Activated CD4-positive, alpha-beta memory T cell treated with anti-CD3 and anti-CD28 coated beads for 36 hours (primary cell): ENCODE measurements around the gene LRRC56. TPM values are rescaled to one million over a fixed set of nuclear protein-coding genes. Genes with fewer than 3 reads are reported as not detected.

Experiments used
- CTCF ChIA-PET: fragments of 350-600 bp; sonication (Branson Sonifier 250); formaldehyde crosslinking; loops from one replicate; lab custom pipeline; 2021; ENCODE audit warnings: antibody characterized with exemption, inconsistent platforms; lab: Charles Lee
- POLR2A ChIA-PET: fragments of 350-600 bp; sonication (Branson Sonifier 250); formaldehyde crosslinking; loops from one replicate; lab custom pipeline; 2021; ENCODE audit warnings: antibody characterized with exemption; lab: Charles Lee
- DNase-seq: peaks from one replicate; pipeline ENCODE4 v3.0.0-alpha.2; 2020
- H3K27ac Mint-ChIP-seq: one replicate; pipeline ENCODE4 v1.8.0; 2021; ENCODE audit warnings: mixed read lengths
- H3K27me3 Mint-ChIP-seq: one replicate; pipeline ENCODE4 v1.8.0; 2021; ENCODE audit warnings: mixed read lengths
- H3K36me3 Mint-ChIP-seq: one replicate; pipeline ENCODE4 v1.8.0; 2021; ENCODE audit warnings: mixed read lengths
- H3K4me1 Mint-ChIP-seq: one replicate; pipeline ENCODE4 v1.8.0; 2021; ENCODE audit warnings: low read depth, mixed read lengths
- H3K4me3 Mint-ChIP-seq: one replicate; pipeline ENCODE4 v1.8.0; 2021; ENCODE audit warnings: mild to moderate bottlenecking, mixed read lengths
- H3K9me3 Mint-ChIP-seq: one replicate; pipeline ENCODE4 v1.8.0; 2021; ENCODE audit warnings: mixed read lengths
- intact Hi-C: fragments of 100-400 bp; cut with micrococcal nuclease; formaldehyde crosslinking; loops from one replicate; pipeline ENCODE4 v1.15.1; 2023
- total RNA-seq, 2 experiments: library from RNA; stranded (reverse); gene quantifications; one replicate each; pipeline ENCODE4 v1.2.3, GENCODE V29; 2021

Gene LRRC56
- total RNA-seq, 2 experiments from 2014 or later: 1.3 to 1.6 TPM

DNA sequence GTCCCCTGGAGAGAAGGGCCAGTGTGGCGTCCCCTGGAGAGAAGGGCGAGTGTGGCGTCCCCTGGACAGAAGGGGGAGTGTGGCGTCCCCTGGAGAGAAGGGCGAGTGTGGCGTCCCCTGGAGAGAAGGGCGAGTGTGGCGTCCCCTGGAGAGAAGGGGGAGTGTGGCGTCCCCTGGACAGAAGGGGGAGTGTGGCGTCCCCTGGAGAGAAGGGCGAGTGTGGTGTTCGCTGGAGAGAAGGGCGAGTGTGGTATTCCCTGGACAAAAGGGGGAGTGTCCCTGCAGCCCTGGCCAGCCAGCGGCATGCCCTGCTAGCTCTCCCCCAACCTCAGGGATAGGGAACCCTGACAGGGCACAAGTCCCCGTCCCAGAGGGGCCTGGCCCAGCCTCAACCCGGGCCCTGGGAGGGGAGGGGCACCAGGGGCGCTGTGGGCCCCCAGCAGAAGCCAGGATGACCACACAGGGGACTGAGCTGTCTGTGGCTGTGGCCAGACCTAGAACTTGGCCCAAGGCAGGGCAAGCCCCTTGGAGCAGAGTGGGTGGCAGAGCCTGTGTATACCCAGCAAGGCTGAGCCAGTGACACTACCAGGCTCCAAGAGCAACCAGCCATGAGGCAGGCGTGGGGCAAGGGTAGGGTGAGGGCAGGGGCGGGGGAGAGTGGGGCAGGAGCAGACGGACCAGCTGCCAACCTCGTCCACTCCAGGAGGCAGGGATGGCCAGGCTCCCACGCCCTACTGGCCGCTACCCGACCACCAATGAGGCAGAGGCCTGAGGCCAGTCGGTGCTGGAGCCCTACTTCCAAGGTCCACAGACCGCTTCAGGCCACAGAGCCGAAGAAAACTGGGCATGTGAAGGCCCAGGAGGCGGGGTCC is 6.1 kb upstream of the LRRC56 start:
- POLR2A ChIA-PET: no interaction called here

GRCh38 chr11:531919-532526 is 5.3 kb upstream of the LRRC56 start:
- peaks cover 2% of the 10 kb centered on the region for H3K4me1 Mint-ChIP-seq

More for the DNA sequence above, 6.1 kb upstream of the LRRC56 start:
- peaks cover 2% of the 10 kb centered on the region for H3K4me1 Mint-ChIP-seq
- CTCF ChIA-PET: interaction anchor here (0.6 kb wide), 1 partner anchor 12 kb away, joined by 3 read pairs; no protein-coding TSS in a partner anchor
- no peaks in the 10 kb centered on the region for H3K9me3 Mint-ChIP-seq
- no peaks in the 10 kb centered on the region for H3K27me3 Mint-ChIP-seq
- DNase-seq: no peak
- peaks cover 5% of the 10 kb centered on the region for H3K36me3 Mint-ChIP-seq
- intact Hi-C loops: no loop called here
- no peak overlapping the region for H3K27ac Mint-ChIP-seq
- no peak overlapping the region for H3K4me3 Mint-ChIP-seq

DNA sequence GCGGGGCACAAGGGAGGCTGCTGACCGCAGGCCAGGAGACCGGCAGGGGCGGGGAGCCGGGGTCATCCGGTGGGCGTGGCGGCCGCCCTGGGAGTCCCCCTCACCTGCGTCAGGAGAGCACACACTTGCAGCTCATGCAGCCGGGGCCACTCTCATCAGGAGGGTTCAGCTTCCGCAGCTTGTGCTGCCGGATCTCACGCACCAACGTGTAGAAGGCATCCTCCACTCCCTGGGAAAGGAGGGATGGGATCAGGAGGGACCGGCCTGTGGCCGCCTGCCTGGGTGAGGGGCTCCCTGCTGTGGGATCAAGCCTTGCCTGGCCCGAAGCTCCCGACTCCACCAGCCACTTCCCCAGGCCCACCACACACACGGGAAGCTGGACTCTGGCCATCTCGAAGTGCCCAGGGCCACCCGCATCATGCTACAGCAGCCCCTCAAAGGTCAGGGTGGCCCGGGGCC is 4.8 kb upstream of the LRRC56 start:
- Mint-ChIP-seq H3K4me3 (no peak overlapping the region), H3K9me3 (no peaks in the 10 kb centered on the region), H3K36me3 (peaks cover 5% of the 10 kb centered on the region), H3K27ac (no peak overlapping the region), H3K4me1 (peaks cover 2% of the 10 kb centered on the region), H3K27me3 (no peaks in the 10 kb centered on the region)
- DNase-seq: no peak
- ChIA-PET POLR2A (interaction anchor here (1.0 kb wide), 1 partner anchor 43 kb away, joined by 3 read pairs; no protein-coding TSS in a partner anchor), CTCF (interaction anchor here (1.1 to 1.4 kb wide), 2 partner anchors 10 to 13 kb away, joined by 3 to 4 read pairs; no protein-coding TSS in a partner anchor)
- intact Hi-C loops: no loop called here

More at GRCh38 chr11:531919-532526, 5.3 kb upstream of the LRRC56 start:
- Mint-ChIP-seq H3K27ac (no peak overlapping the region), H3K36me3 (peaks cover 5% of the 10 kb centered on the region), H3K9me3 (no peaks in the 10 kb centered on the region), H3K27me3 (no peaks in the 10 kb centered on the region), H3K4me3 (no peak overlapping the region)
- no peak for DNase-seq
- intact Hi-C loops: no loop called here
- ChIA-PET POLR2A (no interaction called here), CTCF (interaction anchor here (1.4 kb wide), 1 partner anchor 13 kb away, joined by 3 read pairs; no protein-coding TSS in a partner anchor)

GRCh38 chr11:532986-533585 is 4.2 kb upstream of the LRRC56 start:
- CTCF ChIA-PET: interaction anchor here (1.1 to 1.4 kb wide), 2 partner anchors 11 to 14 kb away, joined by 3 to 4 read pairs; no protein-coding TSS in a partner anchor
- intact Hi-C loops: no loop called here

DNA sequence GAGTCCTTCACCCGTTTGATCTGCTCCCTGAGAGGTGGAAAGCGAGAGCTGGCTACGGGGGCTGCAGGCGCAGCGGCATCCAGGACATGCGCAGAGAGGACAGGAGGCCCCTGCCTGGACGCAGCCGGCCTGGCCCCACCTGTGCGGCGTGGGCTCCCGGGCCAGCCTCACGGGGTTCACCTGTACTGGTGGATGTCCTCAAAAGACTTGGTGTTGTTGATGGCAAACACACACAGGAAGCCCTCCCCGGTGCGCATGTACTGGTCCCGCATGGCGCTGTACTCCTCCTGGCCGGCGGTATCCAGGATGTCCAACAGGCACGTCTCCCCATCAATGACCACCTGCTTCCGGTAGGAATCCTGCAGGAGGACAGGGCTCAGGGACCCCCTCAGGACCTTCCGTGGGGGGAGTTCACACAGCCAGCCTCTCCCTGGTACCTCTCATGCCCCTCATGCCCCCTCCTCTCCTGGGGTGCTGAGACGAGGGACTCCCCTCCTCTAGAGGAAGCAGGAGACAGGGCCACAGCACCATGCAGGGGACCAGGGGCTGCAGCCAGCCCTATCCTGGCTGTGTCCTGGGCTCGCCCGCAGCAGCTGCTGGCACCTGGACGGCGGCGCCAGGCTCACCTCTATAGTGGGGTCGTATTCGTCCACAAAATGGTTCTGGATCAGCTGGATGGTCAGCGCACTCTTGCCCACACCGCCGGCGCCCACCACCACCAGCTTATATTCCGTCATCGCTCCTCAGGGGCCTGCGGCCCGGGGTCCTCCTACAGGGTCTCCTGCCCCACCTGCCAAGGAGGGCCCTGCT is 3.5 kb upstream of the LRRC56 start:
- Mint-ChIP-seq H3K4me1 (peaks cover 9% of the 10 kb centered on the region), H3K36me3 (peaks cover 5% of the 10 kb centered on the region), H3K27me3 (no peaks in the 10 kb centered on the region), H3K27ac (no peak overlapping the region), H3K4me3 (no peak overlapping the region), H3K9me3 (no peaks in the 10 kb centered on the region)
- POLR2A ChIA-PET: interaction anchor here (0.5 kb wide), 1 partner anchor 14 kb away, joined by 3 read pairs; no protein-coding TSS in a partner anchor
- DNase-seq: no peak
- CTCF ChIA-PET: interaction anchor here (1.1 to 1.3 kb wide), 2 partner anchors 11 to 190 kb away, joined by 4 to 5 read pairs; no protein-coding TSS in a partner anchor
- intact Hi-C loops: no loop called here

More at GRCh38 chr11:532986-533585, 4.2 kb upstream of the LRRC56 start:
- Mint-ChIP-seq H3K4me3 (no peak overlapping the region), H3K27me3 (no peaks in the 10 kb centered on the region), H3K36me3 (peaks cover 5% of the 10 kb centered on the region), H3K4me1 (peaks cover 6% of the 10 kb centered on the region), H3K27ac (no peak overlapping the region), H3K9me3 (no peaks in the 10 kb centered on the region)
- DNase-seq: no peak
- POLR2A ChIA-PET: interaction anchor here (0.5 to 1.0 kb wide), 2 partner anchors 13 to 43 kb away, joined by 3 read pairs; no protein-coding TSS in a partner anchor

DNA sequence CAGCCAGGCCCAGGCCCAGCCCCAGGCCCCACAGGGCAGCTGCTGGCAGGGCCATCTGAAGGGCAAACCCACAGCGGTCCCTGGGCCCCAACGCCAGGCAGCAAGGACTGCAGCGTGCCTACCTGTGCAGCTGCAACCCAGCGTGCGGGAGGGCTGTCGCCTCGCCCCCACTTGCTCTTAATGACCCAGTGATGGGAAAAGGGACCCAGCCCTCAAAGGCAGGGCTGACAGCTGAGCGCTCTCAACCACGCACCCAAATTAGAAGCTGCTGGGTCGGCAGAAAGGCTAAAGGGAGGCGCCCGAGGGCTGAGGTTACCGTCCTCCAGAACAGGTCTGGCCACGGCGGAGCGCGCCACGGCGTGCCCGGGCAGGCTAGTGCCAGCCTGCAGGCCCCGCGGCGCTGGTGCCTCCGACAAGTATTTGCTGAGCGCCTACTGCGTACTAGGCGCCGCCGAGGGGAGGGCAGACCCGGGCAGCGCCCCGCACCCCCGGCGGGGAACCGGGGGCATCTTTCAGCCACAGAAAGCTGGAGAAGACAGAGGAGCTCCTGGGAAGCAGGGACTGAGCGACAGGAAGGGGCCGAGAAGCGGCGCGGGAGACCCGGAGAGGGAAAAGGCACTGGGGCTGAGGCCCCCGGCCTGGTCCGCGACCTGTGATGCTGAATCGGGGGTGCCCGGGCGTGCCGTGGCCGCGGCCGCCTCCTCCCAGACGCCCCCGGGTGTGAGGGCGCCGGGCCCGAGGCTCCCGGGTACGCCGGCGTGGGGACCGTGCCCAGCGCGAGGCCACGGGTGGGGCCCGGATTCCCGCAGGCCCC is 2.7 kb upstream of the LRRC56 start:
- Mint-ChIP-seq H3K36me3 (peaks cover 5% of the 10 kb centered on the region), H3K9me3 (no peaks in the 10 kb centered on the region), H3K4me1 (peaks cover 9% of the 10 kb centered on the region), H3K4me3 (peak overlapping the region; percentile 71), H3K27me3 (no peaks in the 10 kb centered on the region), H3K27ac (peak overlapping the region; percentile 28)
- CTCF ChIA-PET: interaction anchor here (1.3 to 3.3 kb wide), 3 partner anchors 16 to 189 kb away, joined by 5 to 30 read pairs (median 8); no protein-coding TSS in a partner anchor
- POLR2A ChIA-PET: interaction anchor here (2.1 kb wide), 1 partner anchor 81 kb away, joined by 5 read pairs; the partner anchor contains the start of gene IRF7
- intact Hi-C loops: loop anchor here (5.0 kb wide), 2 partner anchors 163 to 188 kb away; partner anchors contain the start of genes DEAF1 and TMEM80
- DNase-seq: peak; percentile 49

- H3K27ac Mint-ChIP-seq: no peak overlapping the region
- H3K4me3 Mint-ChIP-seq: no peak overlapping the region
- DNase-seq: no peak
- CTCF ChIA-PET: interaction anchor here (1.0 to 3.3 kb wide), 4 partner anchors 17 to 327 kb away, joined by 3 to 30 read pairs (median 6); no protein-coding TSS in a partner anchor
- intact Hi-C loops: loop anchor here (5.0 kb wide), 2 partner anchors 162 to 187 kb away; partner anchors contain the start of genes DEAF1 and TMEM80
- POLR2A ChIA-PET: interaction anchor here (1.0 to 2.1 kb wide), 5 partner anchors 16 to 80 kb away, joined by 3 to 7 read pairs (median 5); partner anchors contain the start of genes IRF7 and RNH1
- no peaks in the 10 kb centered on the region for H3K27me3 Mint-ChIP-seq
- H3K9me3 Mint-ChIP-seq: no peaks in the 10 kb centered on the region
- H3K36me3 Mint-ChIP-seq: peaks cover 5% of the 10 kb centered on the region
- peaks cover 9% of the 10 kb centered on the region for H3K4me1 Mint-ChIP-seq
Measured at GRCh38 chr11:535210-535518, 2.2 kb upstream of the LRRC56 start.

DNA sequence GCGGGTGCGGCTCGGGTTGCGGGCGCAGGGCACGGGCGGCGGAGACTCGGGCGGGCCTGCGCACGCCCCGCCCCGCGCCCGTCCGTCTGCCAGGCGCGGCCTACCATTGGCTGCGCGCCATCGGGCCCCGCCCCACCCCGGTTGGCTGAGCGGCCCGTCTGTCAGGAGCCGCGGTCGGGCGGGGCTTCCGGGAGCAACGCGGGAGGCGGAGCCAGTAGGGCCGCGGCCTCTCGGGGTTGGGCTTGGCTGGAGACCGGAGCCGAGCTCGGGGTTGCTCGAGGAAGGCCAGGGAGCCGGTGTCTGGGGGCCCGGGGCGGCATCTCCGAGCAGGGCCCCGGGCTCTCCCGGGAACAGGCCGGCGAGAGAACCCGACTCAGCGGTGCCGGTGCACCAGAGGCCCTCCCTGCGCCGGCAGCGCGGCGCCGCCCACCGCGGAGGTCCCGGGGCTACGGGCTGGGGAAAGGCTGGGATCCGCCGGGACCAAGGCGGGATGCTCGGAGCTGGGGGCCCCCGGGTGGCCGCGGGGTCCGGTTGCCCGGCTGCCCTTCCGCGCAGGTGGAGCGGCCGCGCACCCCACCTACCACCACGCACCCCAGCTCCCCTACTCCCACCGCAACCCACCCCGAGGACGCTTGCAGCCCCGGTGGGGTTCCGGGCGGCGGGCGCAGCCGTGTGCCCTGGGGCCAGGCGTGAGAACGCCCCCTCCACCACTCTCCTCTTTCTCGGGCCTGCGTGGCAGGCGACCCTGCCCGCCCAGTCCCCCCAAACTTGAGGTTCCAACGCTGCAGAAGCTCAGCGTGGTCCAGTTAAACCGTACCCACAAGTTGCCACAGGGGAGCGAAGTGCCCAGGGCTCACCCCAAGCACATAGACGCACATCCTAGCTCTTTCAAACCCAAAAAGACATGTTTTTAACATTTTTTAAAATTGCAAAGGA is 1.5 kb upstream of the LRRC56 start, which contains the start of gene HRAS:
TSS of gene HRAS (minus strand) at position 58 of the 936 bp plus-strand sequence.
- CTCF ChIA-PET: interaction anchor here (1.0 to 3.3 kb wide), 4 partner anchors 17 to 328 kb away, joined by 3 to 30 read pairs (median 6); no protein-coding TSS in a partner anchor
- H3K4me1 Mint-ChIP-seq: peaks cover 9% of the 10 kb centered on the region
- no peaks in the 10 kb centered on the region for H3K9me3 Mint-ChIP-seq
- no peaks in the 10 kb centered on the region for H3K27me3 Mint-ChIP-seq
- POLR2A ChIA-PET: interaction anchor here (0.7 to 2.1 kb wide), 9 partner anchors 16 to 299 kb away, joined by 3 to 7 read pairs (median 4); partner anchors contain the start of genes IRF7, PSMD13, RNH1 and TMEM80
- peak within 1 kb of the TSS; percentile 78 for H3K27ac Mint-ChIP-seq
- intact Hi-C loops: loop anchor here (2.0 to 5.0 kb wide), 5 partner anchors 25 to 187 kb away; partner anchors contain the start of genes DEAF1, LMNTD2, PHRF1 and RASSF7
- H3K4me3 Mint-ChIP-seq: peak within 1 kb of the TSS; percentile 85
- DNase-seq: peak; percentile 95
- H3K36me3 Mint-ChIP-seq: peaks cover 5% of the 10 kb centered on the region
